ENCODE results near the gene FAM9C.
"Not testable (repeated sequence)": the region's sequence is repeated elsewhere in the genome, so short reads cannot be mapped to it uniquely, and the experiment has no call there.

The FAM9C gene

GRCh38 chrX:13029887-13030771 is 14.3 kb downstream of the FAM9C start:
- DNase-seq = no peak

- DNase-seq = no peak
Measured at GRCh38 chrX:13029637-13029886, 14.9 kb downstream of the FAM9C start.

- DNase-seq = no peak
Measured at GRCh38 chrX:13028871-13029636, 15.4 kb downstream of the FAM9C start.

- DNase-seq = no peak
Measured at GRCh38 chrX:13026877-13027652, 17.4 kb downstream of the FAM9C start.

GRCh38 chrX:13024986-13025385 is 19.4 kb downstream of the FAM9C start:
- no peak for DNase-seq

- no peak for DNase-seq
Measured at GRCh38 chrX:13023979-13024378, 20.4 kb downstream of the FAM9C start.

- DNase-seq = no peak
Measured at GRCh38 chrX:13023567-13023966, 20.9 kb downstream of the FAM9C start.

GRCh38 chrX:13022926-13023325 is 21.5 kb downstream of the FAM9C start:
- no peak for DNase-seq

- DNase-seq = not testable (repeated sequence)
Measured at GRCh38 chrX:13016731-13017130, 27.7 kb downstream of the FAM9C start.

GRCh38 chrX:13015536-13016236 is 28.7 kb downstream of the FAM9C start:
- DNase-seq = no peak

GRCh38 chrX:13014111-13015096 is 30.0 kb downstream of the FAM9C start:
- no peak for DNase-seq

GRCh38 chrX:13013363-13014110 is 30.9 kb downstream of the FAM9C start:
- no peak for DNase-seq

GRCh38 chrX:13010546-13010945 is 33.9 kb downstream of the FAM9C start:
- no peak for DNase-seq

- DNase-seq = no peak
Measured at GRCh38 chrX:13009844-13010243, 34.6 kb downstream of the FAM9C start.

GRCh38 chrX:13009273-13009672 is 35.1 kb downstream of the FAM9C start:
- DNase-seq = no peak

- DNase-seq = no peak
Measured at GRCh38 chrX:13008851-13009250, 35.6 kb downstream of the FAM9C start.

GRCh38 chrX:13008189-13008533 is 36.3 kb downstream of the FAM9C start:
- DNase-seq = no peak

- no peak for DNase-seq
Measured at GRCh38 chrX:13007519-13008188, 36.8 kb downstream of the FAM9C start.

- no peak for DNase-seq
Measured at GRCh38 chrX:13005661-13006473, 38.6 kb downstream of the FAM9C start.

Measured in NCI-H2029 treated with DMSO at 0.1 percent for 48 hours (cell line).